Sciatic nerve (tissue), 2 donors: ENCODE results near the gene SPEG. TPM values are rescaled to one million over a fixed set of nuclear protein-coding genes. Genes with fewer than 3 reads are reported as not detected.

Experiments used
- ATAC-seq: fragments of 200-7000 bp; cut with Tn5 transposase; one replicate; pipeline ENCODE4 v1.9.1; 2020; ENCODE audit warnings: mild to moderate bottlenecking, moderate library complexity
- DNase-seq: peaks from one replicate; pipeline ENCODE4 v3.0.0-alpha.2; 2020; ENCODE audit warnings: low spot score
- intact Hi-C: fragments of 100-400 bp; cut with DNase I; formaldehyde crosslinking; loops from one replicate; pipeline ENCODE4 v1.14.2; 2022
- total RNA-seq: library from RNA; stranded (reverse); fragmentation: NEBNext Ultra II Directional; extraction: Animal tissue kit (Norgen Biotek cat#: 25700); gene quantifications from one replicate; pipeline ENCODE4 v1.2.1, GENCODE V29; 2021
- donor health status: DM: no; HTN: no; CAD: no.
- donor health status: DM: no; HTN: no; CAD: no.

The SPEG gene
- total RNA-seq, 1 donor from 2014 or later, result 7.2 TPM

GRCh38 chr2:219531639-219532377, 97.2 kb downstream of the SPEG start:
- DNase-seq, result no peak
- ATAC-seq, result no peak
- intact Hi-C loops, result loop anchor here (5.0 kb wide), 1 partner anchor 130 kb away; no protein-coding TSS in a partner anchor

GRCh38 chr2:219532378-219532649, 97.7 kb downstream of the SPEG start:
- intact Hi-C loops, result loop anchor here (5.0 kb wide), 1 partner anchor 130 kb away; no protein-coding TSS in a partner anchor
- ATAC-seq (no peak), DNase-seq (no peak)

GRCh38 chr2:219533930-219534661, 99.5 kb downstream of the SPEG start:
- no peak for DNase-seq

GRCh38 chr2:219536425-219536824, 101.8 kb downstream of the SPEG start:
- DNase-seq, result no peak
- intact Hi-C loops, result no loop called here
- ATAC-seq, result no peak

More at GRCh38 chr2:219533930-219534661, 99.5 kb downstream of the SPEG start:
- intact Hi-C loops, result loop anchor here (5.0 kb wide), 1 partner anchor 132 kb away; no protein-coding TSS in a partner anchor
- no peak for ATAC-seq

DNA sequence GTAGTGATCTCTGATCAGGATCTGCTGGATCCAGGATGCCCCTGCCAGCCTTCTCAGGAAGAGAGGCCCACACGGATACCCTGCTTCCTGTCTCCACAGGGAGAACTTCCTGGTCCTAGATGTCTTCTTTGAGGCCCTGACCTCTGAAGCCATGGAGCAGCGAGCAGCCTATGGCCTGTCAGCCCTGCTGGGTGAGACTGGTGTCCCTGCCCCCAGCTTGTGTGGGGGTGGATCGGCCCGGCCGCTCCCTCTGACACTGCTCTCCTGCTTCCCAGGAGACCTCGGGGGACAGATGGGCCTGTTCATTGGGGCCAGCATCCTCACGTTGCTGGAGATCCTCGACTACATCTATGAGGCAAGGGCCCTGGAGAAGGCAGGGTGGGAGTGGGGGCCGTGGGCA, 102.3 kb downstream of the SPEG start:
- no peak for DNase-seq
- intact Hi-C loops, result no loop called here

GRCh38 chr2:219537657-219538488, 103.2 kb downstream of the SPEG start:
- no peak for DNase-seq
- ATAC-seq, result peak; percentile 3
- intact Hi-C loops, result no loop called here

More for the DNA sequence above, 102.3 kb downstream of the SPEG start:
- no peak for ATAC-seq

- DNase-seq (no peak), ATAC-seq (peak; percentile 6)
- intact Hi-C loops, result no loop called here
Measured at GRCh38 chr2:219538504-219538951, 103.9 kb downstream of the SPEG start.

DNA sequence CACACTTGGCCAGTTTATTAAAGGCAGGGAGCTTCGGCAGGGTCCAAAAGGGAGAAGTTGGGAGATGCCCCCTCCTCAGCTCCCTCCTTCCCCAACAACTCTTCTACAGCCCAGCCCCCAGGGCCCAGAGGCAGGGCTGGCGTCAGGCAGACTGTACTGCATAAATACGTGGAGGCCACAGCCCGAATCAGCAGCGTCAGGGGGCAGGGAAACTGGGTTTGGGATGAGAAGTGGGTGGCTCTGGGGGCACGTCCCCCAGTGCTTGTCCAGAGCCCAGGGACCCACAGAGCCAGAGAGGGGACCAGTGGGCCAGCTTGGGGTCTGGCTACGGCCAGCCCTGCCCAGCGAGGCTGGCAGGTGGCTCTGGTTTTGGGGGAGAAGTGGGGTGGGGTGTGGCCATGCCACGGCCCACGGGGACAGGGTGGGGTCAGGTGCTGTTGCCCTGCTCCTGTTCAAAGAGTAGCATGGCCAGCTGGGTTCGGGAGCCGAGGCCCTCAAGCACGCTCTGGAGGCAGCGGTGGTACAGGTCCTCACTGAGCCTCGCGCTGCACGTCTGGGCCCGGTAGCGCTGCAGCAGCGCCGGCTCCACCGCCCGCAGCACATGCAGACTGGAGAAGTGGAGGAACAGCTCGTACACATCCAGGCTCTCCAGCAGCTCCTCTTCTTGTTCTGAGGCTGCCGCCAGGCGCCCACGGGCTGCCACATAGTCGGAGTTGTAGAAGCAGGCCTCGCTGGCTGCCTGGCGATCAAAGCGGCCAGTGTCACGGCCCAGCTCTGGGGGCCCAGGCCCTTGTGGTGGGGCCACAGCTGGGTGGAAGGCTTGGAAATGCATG, 104.5 kb downstream of the SPEG start:
- ATAC-seq (no peak), DNase-seq (no peak)
- intact Hi-C loops, result no loop called here

DNA sequence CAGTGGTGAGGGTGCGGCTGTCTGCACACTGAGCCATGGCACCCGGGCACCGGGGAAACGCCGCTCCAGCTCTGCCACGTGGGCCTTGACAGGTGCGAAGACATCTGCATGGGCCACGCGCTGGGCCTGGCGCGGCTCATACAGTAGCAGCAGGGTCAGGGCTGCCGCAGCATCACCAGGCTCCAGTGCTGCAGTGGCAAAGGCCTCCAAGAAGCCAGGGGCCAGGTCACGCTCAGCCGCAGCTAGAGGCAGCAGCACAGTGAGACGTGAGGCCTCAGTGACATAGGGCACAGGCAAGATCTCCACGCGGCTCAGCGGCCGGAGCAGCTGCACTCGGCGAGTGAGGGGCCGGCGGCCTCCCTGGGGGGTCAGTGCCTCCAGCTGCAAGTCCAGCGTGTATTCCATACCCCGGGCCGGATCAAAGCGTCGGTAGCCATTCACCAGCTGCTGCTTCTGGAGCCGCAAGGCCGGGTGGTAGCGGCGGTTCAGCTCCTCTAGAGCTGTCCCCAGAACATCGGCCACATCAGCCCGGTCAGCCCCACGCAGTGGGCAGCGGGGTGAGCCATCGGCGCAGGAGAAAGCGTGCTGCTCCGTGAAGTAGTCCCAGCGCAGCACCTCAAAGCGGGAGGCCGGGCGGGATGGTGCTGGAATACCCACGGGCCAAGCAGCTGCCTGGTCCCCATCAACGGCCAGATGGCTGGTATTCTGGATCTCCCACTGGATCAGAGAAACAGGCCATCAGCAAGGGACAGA, 105.5 kb downstream of the SPEG start:
- DNase-seq, result no peak
- intact Hi-C loops, result loop anchor here (5.0 kb wide), 1 partner anchor 102 kb away; no protein-coding TSS in a partner anchor
- ATAC-seq, result no peak

GRCh38 chr2:219540784-219541504, 106.3 kb downstream of the SPEG start:
- intact Hi-C loops, result loop anchor here (5.0 kb wide), 1 partner anchor 101 kb away; no protein-coding TSS in a partner anchor
- no peak for DNase-seq
- no peak for ATAC-seq

GRCh38 chr2:219541611-219542180, 107.1 kb downstream of the SPEG start:
- ATAC-seq (no peak), DNase-seq (peak; percentile 87)
- intact Hi-C loops, result loop anchor here (5.0 kb wide), 1 partner anchor 101 kb away; no protein-coding TSS in a partner anchor

DNA sequence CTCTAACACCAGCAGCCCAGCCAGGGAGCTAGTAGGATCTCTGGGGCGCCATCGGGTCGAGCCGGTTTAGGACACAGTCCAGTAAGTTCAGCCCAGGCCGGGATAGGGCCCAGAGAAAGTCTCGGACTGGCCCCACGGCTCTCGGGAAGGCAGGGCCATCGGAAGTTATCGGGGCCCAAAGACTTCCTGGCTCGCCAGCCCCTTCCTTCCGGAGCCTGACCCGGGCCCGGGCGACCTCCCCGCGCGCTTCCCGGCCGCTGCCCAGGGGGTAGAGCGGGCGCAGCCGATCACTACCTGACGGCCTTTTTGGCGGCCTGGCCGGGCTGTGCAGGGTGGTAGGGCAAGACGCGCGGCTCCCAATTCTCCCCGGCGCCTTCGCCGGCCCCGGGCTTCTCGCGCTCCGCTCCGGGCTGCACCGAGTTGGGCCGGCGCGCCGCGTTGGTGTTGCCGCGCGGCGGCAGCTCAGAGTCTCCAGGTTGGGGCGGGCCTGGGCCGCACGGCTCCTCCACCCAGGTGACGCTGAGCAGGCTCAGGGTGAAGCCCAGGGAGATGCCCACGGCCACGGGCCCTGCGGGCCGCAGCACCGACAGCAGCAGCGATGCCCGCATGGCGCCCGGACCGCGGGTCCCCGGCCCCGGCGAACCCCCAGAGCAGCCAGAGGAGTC, 108.4 kb downstream of the SPEG start:
- no peak for DNase-seq
- intact Hi-C loops, result loop anchor here (5.0 kb wide), 1 partner anchor 99 kb away; no protein-coding TSS in a partner anchor
- peak; percentile 0 for ATAC-seq

- ATAC-seq (peak; percentile 98), DNase-seq (peak; percentile 99)
- intact Hi-C loops, result loop anchor here (5.0 kb wide), 1 partner anchor 99 kb away; no protein-coding TSS in a partner anchor
Measured at GRCh38 chr2:219543596-219544358, 109.1 kb downstream of the SPEG start, which contains the start of the genes CHPF and TMEM198. TSS of gene CHPF (minus strand) at chr2:219543809. CDS start at chr2:219543538, 271 bp downstream. TSS of gene TMEM198 (plus strand) at chr2:219544028. CDS start at chr2:219544728, 700 bp downstream.

- DNase-seq (no peak), ATAC-seq (no peak)
- intact Hi-C loops, result loop anchor here (5.0 kb wide), 1 partner anchor 98 kb away; no protein-coding TSS in a partner anchor
Measured at GRCh38 chr2:219544567-219544966, 109.9 kb downstream of the SPEG start.

- intact Hi-C loops, result no loop called here
Measured at GRCh38 chr2:219545295-219545942, 110.8 kb downstream of the SPEG start.

More at GRCh38 chr2:219545295-219545942, 110.8 kb downstream of the SPEG start:
- ATAC-seq, result no peak
- DNase-seq, result no peak
